ENCODE data around the gene LRRC4C.
"Not testable (repeated sequence)": the region's sequence is repeated elsewhere in the genome, so short reads cannot be mapped to it uniquely, and the experiment has no call there.

Gene LRRC4C

DNA sequence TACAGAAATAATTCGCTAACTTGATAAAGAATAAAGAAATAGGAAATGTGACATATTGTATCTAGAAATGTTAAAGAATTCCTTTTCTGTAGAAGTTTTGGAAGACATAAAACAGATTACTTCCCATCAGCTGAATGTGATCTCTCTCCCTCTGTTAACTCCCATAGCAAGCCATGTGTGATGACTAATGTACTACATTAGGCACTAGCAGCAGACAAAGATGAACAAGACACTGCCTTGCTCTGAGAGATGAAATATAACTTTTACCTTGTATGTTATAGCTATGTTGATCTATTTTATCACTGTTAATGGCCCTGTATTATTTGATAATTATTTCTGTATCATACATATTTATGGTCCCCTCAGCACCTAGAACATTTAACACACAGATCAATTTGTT is 817.2 kb downstream of the LRRC4C start:
- DNase-seq = no peak

DNA sequence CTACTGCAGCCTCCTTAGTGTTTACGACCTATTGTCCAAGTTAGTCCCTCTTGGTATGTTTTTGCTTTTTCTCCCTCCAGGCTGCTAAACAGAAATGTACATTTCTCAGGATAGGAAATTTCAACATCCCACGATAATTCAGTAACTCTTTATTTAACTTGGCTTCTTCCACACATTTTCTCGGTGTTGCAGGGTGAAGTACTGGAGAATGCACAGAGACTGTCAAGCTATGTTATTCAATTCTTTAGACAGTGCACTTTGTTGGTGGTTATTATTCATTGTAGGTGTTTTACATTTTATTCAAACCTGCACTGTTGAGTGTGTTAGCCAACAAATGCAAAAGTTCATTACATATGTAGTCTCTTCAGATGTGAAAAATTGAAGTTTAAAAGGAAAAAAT is 839.8 kb downstream of the LRRC4C start:
- DNase-seq = no peak

DNA sequence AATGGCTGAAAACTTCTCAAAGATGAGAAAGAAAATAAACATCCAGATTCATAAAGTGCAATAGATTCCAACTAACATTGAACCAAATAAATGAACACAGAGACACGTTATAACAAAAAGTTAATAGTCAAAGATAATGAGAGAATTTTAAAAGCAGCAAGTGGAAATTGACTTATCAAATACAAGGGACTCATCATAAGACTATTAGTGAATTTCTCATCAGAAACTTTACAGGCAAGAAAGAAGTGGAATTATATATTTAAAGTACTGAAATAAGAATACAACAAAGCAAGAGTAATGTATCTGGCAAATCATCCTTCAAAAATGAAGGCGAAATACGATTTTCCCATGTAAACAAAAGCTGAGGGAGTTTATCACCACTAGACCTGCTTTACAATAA is 852.7 kb downstream of the LRRC4C start:
- DNase-seq = no peak

DNA sequence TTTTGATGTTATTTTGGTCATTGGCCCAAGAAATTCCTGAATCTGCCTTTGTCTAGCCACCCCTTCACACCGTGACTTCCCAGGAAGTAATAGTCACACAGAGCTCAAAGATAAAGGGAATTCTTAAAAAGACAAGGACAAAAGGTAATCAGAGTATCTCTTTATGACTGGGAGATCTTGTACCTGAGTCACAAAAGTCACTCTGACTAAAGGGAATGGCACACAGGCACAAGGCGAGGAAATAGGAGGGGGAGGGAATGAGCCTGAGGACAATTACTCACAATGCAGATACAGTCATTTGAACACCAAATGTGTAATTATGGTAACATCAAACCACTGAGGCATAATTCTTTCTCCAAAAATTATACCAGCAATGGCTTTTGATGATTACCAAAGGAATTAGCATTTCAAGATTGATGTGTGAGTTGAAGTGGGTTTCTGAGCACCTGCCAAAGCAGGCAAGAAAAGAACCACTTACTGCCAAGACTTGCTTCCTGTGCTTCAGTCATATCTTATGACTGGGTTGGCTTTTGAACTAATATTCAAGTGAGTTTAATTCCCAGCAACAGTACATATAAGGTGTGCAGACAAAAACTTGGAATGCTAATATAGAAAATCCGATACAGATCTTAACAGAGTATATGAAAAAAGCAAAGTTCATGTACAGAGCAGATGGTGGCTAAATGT is 856.4 kb downstream of the LRRC4C start:
- no peak for DNase-seq

DNA sequence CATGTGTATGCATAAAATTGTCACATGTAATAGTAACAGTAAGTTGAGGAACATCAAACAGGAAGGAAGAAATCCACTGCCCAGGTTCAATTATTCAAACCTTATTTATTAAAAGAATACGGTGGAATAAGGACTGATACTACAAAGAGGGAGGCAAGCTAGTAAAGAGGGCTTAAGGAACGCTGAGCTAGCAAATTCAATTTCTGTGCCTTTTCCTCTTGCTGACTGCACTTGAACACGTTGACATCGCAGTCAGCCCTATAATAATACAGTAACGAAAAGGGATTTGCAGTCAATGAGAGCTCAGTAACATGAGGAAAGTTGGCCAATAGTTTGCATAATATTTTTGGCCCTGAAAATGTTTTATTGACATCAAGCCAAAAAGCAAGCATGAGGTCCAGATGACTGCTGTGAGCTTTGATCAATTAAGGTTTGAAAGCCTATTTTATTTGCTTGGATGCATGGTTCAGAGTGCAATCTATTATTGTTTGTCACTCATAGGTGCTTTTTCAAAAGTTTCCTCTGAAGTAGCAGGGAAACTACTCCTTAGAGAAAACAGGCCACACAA is 861.8 kb downstream of the LRRC4C start:
- no peak for DNase-seq

DNA sequence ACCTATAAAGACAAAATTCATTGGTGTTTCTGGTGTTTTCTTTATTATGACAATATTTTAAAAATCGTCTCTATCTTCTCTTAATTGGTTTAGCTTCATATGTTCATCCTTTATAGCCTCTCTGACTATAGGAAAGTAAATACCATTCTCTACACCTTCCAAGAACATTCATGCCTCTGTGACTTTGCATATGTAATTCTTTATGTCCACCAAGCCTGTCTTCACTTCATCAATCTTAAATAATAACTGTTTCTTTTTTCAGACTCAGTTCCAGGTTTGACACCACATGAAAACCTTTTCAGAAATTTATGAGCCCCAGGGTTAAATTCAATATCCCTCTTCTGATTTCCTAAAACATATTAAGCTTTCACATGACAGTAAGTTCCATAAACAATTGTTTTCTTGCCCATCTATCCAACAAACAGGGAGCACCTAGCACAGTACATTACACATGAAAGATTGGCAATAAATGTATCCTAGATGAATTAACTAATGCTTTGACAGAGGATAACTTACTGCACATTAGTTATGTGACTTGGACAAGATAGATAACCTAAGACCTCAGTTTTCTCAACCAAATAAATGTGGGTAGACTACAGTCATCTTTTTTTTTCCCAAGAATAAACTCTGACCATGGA is 886.1 kb downstream of the LRRC4C start:
- DNase-seq = no peak

DNA sequence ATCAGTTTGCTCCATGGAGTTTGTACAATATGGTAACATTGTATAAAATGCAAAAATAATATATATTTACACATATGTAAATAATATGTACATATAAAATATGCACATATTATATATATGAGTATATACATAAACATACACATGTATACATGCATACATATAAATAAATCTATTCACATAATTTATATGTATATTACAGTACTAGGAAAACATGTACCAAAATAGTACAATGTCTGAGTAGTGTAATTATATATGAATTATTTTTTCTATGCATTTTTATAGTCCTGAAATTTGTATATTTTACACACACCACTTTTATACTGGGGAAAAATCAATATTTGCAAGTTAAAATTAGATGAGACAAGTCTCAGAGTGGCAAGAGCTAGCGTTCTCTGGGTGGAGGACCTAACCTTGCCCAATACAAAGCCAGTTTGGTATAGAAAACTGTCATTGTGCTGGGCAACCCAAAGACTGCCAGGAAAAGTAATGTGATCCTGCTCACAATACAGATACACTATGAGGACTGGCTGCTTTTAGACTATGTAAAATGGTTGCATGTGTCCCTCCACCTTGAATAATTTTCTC is 889.4 kb downstream of the LRRC4C start:
- DNase-seq = no peak

DNA sequence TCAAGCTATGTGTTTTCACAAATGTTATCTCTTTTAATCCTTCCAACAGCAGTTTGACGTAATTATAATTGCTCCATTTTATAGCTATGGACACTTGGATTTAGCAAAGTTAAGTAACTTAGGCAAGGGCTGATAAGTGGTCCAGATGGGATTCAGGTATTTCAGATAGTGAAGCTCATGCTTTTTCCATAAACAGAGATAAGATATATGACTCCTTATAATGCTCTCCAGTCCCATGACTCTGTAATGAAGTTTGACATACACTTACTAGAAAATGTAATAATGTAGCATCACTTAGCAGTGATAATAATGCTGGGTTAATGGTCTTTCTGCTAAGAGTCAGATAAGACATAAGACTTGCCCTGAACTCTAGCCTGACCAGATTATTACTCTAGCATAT is 892.1 kb downstream of the LRRC4C start:
- DNase-seq = no peak

DNA sequence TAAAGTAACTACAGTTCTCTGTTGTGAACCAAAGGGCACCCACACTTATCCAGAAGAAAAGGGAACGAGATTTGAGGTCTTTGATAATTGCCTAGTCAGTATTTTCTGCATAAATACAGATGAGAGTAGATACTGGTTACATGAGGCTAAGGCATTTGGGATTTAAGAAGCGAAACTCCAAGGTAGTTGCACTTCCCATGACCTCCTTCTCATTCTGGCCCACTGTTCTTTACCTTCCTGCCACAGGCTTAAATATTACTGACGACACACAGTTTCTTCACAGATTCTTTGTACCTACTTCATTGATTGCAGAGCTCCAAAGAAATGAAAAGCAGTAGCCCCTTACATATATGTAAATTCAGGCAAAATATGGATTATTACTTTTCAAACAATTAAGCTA is 915.3 kb downstream of the LRRC4C start:
- DNase-seq = no peak

DNA sequence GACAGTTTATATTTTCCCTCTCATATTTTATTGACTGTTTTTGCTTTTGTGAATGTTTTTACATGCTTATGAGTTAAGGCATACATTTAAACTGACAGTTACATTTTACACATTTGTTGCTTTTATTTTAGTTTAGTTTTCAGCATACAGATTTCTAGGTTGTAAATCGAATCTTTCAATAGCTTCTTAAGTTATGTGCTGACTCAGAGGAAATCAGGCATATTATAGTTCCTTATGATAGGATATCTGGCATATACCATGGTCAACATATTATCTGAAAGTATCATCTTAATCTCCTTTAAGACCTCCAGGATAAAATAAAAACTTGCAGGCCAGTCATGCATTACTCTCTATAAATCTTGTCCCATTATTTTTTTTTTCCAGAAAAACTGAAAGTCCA is 916.6 kb downstream of the LRRC4C start:
- no peak for DNase-seq

DNA sequence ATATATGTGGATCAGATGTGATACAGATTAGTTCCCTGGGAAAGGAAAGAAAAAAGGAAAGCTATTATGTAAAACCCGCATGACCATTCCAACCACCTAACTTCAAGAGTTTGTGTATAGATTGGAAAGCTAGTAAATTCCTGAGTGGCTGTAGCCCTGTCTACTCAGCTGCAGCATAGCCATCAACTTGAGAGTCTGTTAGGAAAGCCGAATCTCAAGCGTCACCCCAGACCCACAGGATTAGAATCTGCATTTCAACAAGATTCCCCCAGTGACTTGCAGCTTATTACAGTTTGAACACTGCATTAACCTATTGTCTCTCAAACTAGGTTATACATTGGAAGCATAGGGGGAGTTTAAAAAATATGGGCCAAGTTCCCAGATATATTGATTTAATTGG is 921.7 kb downstream of the LRRC4C start:
- DNase-seq = no peak

DNA sequence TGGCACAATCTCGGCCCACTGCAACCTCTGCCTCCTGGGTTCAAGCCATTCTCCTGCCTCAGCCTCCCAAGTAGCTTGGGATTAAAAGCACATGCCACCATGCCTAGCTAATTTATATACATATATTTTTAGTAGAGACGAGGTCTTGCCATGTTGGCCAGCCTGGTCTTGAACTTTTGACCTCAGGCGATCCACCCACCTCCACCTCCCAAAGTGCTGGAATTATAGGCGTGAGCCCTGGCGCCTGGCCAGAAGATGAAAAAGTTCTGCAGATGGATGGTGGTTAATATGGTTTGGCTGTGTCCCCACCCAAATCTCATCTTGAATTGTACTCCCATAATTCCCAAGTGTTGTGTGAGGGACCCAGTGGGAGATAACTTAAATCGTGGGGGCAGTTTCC is 937.4 kb downstream of the LRRC4C start:
- not testable (repeated sequence) for DNase-seq

DNA sequence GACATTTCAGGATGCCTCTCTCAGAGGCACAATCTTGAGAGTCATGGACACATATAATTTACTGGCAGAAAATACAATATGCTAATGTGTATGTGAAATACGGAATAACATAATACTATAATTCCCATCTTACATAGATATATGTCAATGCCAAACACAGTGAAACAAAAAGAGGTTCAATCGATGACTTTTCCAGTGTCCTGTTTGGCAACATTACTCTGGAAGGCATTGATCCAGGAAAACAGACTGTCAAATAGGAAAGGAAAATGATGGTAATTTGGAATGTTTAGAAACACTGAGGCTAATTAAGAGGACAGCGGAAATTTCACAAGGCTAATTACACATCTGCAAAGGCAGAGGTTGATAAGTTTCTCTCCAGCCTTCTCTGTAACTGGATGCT is 942.3 kb downstream of the LRRC4C start:
- DNase-seq = no peak

DNA sequence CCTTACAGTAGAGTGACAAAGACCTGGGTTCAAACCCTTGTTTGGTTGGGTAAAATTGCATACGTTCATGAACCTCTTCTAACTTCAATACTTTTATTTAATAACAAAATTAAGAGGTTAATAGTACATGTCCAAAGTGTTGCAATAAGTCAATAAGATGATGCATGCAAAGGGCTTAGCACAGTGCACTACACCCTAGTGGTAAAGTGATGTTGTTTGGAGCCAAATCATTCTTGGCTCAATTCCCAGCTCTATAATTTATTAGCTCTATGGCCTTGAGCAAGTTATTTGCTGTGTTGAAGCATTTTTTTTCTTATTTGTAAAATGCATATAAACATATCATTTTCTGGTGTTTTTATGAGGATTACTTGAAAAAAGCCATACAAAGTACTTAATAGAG is 945.3 kb downstream of the LRRC4C start:
- no peak for DNase-seq

DNA sequence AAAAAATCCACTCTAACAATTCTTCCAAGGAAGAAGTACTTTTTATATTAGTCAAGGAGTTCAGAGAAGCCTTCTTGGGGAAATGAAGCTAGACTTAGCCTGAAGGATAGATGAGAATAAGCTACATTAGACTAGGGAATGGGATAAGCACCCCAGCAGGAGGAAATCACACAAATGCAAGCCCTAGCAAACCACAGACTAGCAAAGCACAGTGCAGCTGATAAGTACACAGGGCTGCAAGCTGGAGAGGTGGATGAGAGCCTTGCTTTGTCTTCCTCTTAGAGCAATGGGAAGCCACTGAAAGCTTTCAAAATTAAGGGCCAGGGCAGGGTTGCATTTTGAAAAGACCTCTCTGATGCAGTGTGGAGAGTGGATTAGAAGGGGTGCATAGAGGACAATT is 946.2 kb downstream of the LRRC4C start:
- DNase-seq = no peak

DNA sequence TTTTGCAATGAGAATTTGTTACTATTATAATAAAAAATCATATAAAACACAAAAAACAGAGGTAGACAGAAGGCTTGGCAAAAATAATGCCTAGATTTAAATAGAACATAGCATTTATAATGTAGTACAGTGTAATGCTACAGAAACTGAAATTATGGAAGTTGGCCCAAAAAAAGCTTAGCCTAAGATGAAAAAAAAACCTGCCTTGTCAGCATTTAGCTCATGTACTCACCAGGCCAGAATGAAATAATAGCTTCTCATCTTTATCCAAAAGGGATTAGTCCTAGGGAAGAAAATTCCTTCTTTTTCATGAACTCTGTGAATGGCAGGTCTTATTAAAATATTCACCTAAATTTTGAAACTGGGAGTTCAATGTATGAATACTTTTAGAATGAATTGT is 951.1 kb downstream of the LRRC4C start:
- no peak for DNase-seq

DNA sequence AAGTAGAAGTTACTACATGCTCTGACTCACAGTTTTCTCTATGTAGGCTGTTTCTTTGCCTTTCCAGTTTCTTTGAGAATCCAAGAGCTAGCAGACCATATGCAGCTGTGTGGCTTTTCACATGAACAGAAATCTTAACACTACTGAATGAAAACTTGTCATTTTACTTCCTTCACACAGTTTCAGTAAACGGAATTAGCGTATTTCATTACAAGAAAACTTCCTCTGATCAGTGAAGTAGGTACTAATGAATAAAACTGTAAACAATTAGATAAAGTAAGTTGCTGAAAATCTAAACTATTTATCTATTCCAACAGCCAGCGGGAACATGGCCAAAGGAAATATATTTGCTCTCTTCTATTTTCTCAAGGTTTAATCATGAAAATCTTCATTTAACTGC is 953.2 kb downstream of the LRRC4C start:
- no peak for DNase-seq

DNA sequence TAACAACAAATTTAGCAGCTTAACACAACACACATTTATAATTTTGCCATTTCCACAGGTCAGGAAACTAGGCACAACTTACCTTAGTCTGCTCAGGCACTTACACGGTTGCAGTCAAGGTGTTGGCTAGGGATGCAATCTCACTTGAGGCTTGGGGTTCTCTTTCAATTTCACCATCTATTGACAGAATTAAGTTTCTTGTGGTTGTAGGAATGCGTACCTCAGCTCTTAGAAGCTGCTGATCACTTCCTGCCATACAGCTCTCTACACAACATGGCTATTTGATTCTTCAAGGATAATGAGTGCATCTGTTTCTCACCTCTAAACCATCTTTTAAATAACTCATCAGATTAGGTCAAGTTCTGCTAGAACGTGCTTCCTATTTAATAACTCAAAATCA is 968.1 kb downstream of the LRRC4C start:
- no peak for DNase-seq

DNA sequence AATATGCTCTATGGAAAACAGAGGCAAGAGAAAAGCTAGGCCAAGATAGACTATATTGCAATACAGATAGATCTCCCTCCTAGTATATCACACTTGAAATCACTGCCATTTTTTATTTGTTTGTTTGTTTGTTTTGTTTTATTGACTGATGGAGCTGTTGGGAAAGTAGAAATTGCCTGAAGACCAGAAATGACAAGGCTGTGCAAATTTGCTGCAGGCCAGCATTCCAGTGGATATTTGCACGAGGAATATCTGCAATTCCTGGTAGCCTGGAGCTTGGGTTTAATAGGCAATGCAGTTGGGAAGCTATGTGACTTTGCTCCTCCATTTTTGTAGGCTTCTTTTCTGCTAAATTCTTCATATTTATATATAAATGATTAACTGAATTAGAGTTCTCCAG is 991.7 kb downstream of the LRRC4C start:
- no peak for DNase-seq

DNA sequence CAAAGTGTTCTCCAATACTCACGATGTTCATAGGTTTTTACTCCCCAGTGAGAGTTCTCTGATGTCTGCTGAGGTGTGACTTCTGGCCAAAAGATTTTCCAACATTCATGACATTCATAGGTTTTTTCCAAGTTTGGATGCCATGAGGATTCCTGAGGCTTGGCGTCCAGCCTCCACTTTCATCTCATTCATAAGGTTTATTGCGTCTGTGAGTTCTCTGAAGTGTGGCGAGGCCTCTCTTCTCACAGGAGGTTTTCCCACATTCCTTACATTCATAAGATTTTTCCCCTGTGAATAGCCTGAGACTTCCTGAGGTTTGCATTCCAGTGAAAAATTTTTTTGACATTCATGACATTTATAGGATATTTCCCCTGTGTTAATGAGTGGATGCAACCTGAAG is 1014.1 kb downstream of the LRRC4C start:
- no peak for DNase-seq

DNA sequence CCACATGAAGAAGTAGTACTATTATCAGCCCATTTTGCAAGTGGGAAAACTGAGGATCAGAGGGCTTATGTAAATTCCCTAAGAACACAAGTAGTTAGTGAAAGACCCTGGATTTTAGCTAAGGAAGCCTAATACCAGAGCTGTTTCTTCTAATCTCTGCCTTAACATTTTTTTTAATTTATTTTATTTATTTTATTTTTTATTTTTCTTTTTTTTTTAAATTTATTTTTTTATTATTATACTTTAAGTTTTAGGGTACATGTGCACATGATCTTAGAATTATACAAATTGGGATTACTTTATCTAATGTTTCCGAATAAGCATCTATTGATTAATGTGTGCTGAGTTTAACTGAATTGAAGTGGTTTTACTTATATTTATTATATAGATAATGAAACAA is 1015.3 kb downstream of the LRRC4C start:
- DNase-seq = no peak

DNA sequence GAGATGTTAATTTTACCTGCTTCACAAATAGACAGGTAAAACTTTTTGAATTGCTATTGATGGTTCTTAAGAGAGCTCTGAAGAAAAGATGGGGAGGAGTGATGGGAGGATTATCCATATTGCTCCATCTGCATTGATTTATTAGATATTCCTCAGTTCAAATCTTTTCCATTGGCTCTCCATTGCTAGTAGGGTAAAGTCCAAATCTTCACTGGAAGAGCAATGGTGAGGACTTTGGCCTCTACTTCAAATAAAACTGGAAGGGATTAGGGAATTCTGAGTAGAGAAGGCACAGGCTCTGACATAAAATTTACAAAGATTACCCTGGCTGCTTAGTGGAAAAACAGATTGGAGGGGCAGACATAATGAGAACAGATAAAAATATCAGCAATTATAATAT is 1024.1 kb downstream of the LRRC4C start:
- DNase-seq = no peak

DNA sequence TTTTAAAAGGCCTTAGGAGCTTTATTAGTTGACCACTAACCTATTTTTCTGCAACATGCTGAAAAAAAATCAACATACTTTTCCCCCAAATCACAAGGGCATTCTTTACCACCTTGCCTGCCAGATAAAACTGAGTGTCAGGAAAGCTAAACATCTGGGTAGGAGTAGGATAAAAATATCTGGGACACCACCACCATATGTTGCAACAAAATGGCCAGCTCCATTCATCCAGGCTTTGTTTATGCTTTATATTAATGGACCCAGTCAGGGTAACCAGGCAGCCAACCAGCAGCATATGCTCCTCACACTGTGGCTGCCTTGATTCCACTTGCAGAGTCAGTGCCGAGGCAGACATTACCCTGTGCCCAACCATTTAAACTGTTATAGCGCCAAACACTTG is 1024.5 kb downstream of the LRRC4C start:
- no peak for DNase-seq

DNA sequence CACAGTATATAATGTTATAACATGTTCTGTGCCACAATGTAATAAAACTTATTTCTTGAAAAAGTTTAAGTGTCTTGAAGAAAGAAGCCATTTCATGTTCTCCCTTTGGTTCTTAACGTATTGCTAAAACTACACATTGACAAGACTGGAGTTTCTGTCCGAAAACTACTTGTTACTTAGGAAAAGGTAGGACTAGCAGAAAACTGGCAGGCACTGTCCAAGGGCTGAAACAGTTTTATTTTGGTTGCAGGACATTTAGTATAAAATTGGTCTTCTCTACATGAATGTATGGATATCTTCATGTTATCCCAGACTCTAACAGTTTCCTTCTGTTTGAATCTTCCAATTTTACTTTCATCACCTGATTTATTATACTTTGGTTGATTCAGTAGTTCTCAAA is 1027.1 kb downstream of the LRRC4C start:
- DNase-seq = no peak

DNA sequence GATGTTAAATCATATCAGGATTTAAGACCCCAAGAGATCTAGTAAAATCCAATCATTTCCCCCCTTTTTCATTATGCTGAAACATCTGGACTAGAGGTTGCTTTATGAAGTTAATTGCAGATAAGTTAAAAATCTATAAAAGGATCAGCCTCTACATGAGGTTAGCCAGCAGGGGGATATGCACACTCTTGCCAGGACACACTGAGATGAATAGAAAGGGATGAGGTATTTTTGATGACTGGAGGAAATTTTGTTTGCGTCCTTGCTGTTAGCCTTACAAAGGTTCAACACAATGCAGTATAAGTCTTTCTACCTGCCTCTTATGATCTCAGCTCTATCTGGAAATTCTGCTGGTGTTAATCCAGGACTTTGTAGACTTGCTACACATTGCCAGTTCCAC is 1034.3 kb downstream of the LRRC4C start:
- no peak for DNase-seq
